HG03108 (cell line): ENCODE data around the gene BMS1.
"Not testable (repeated sequence)": the region's sequence is repeated elsewhere in the genome, so short reads cannot be mapped to it uniquely, and the experiment has no call there.

Source experiments
- ATAC-seq: cut with Tn5 transposase; IDR thresholded peaks from one replicate; pipeline ENCODE4 v1.9.1; 2021; ENCODE audit warnings: moderate library complexity; ENCODE audit not compliant: unreplicated experiment

Gene BMS1, protein sequence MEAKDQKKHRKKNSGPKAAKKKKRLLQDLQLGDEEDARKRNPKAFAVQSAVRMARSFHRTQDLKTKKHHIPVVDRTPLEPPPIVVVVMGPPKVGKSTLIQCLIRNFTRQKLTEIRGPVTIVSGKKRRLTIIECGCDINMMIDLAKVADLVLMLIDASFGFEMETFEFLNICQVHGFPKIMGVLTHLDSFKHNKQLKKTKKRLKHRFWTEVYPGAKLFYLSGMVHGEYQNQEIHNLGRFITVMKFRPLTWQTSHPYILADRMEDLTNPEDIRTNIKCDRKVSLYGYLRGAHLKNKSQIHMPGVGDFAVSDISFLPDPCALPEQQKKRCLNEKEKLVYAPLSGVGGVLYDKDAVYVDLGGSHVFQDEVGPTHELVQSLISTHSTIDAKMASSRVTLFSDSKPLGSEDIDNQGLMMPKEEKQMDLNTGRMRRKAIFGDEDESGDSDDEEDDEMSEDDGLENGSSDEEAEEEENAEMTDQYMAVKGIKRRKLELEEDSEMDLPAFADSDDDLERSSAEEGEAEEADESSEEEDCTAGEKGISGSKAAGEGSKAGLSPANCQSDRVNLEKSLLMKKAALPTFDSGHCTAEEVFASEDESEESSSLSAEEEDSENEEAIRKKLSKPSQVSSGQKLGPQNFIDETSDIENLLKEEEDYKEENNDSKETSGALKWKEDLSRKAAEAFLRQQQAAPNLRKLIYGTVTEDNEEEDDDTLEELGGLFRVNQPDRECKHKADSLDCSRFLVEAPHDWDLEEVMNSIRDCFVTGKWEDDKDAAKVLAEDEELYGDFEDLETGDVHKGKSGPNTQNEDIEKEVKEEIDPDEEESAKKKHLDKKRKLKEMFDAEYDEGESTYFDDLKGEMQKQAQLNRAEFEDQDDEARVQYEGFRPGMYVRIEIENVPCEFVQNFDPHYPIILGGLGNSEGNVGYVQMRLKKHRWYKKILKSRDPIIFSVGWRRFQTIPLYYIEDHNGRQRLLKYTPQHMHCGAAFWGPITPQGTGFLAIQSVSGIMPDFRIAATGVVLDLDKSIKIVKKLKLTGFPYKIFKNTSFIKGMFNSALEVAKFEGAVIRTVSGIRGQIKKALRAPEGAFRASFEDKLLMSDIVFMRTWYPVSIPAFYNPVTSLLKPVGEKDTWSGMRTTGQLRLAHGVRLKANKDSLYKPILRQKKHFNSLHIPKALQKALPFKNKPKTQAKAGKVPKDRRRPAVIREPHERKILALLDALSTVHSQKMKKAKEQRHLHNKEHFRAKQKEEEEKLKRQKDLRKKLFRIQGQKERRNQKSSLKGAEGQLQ

DNA sequence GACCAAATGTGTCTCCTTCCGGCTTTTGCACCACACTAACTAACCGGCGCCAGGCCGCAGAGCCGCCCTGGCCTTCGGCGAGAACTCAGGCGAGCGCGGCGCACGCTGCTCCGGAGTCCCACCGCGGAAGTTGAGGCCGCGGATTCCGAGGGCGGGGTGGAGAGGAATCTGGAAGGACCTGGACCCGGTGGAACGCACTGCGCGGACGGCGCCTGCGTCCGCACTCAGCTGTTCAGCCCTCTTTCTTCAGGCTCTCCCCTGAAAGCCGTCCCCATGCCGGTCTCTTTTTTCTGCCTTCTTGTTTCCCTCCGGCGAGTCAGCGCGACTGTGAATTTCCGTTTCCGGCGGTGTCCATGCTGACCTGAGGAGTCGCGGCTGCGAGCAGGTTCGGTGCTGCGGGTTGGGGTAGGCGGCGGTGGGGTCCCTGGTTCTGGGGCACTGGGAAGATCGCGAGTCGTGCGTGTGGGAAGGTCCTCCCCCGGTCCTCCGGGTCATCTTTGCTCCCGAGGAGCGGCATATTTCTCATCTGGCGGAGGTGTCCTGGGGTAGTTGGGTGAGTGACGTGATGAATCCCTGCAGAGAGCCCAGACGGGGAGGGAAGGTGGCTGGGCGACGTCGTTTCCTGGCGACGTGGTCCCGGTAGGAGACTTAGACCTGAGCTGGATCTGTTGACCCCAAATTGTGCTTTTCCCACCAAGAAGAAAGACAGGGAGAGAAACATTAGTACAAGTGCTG is at the start of gene BMS1:
Gene BMS1, plus strand, starts transcription at position 350 of the 735 bp plus-strand sequence. CDS start 1,600 bp downstream, outside the sequence.
- peak; percentile 97 for ATAC-seq

GRCh38 chr10:42734536-42734935 is 48.1 kb upstream of the BMS1 start:
- ATAC-seq = no peak

- no peak for ATAC-seq
Measured at GRCh38 chr10:42738679-42739078, 43.9 kb upstream of the BMS1 start.

GRCh38 chr10:42741536-42741935 is 41.1 kb upstream of the BMS1 start:
- ATAC-seq = not testable (repeated sequence)

DNA sequence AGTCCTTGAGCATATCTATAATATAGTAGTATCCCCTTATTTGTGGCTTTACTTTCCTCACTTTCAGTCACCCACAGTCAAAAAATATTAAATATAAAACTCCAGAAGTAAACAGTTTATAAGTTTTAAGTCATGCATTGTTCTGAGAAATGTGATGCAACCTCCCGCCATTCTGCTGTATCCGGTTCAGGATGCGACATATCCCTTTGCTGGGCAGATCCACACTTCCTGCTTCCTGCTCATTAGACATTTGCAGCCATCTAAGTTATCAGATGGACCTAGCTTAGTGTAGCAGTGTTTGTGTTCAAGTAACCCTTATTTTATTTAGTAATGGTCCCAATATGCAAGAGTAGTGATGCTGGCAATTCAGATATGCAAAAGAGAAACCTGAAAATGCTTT is 38.9 kb upstream of the BMS1 start:
- ATAC-seq = no peak

GRCh38 chr10:42744134-42744701 is 38.4 kb upstream of the BMS1 start:
- no peak for ATAC-seq

GRCh38 chr10:42753126-42753506 is 29.5 kb upstream of the BMS1 start:
- ATAC-seq = no peak

- no peak for ATAC-seq
Measured at GRCh38 chr10:42753507-42754154, 29.0 kb upstream of the BMS1 start.

DNA sequence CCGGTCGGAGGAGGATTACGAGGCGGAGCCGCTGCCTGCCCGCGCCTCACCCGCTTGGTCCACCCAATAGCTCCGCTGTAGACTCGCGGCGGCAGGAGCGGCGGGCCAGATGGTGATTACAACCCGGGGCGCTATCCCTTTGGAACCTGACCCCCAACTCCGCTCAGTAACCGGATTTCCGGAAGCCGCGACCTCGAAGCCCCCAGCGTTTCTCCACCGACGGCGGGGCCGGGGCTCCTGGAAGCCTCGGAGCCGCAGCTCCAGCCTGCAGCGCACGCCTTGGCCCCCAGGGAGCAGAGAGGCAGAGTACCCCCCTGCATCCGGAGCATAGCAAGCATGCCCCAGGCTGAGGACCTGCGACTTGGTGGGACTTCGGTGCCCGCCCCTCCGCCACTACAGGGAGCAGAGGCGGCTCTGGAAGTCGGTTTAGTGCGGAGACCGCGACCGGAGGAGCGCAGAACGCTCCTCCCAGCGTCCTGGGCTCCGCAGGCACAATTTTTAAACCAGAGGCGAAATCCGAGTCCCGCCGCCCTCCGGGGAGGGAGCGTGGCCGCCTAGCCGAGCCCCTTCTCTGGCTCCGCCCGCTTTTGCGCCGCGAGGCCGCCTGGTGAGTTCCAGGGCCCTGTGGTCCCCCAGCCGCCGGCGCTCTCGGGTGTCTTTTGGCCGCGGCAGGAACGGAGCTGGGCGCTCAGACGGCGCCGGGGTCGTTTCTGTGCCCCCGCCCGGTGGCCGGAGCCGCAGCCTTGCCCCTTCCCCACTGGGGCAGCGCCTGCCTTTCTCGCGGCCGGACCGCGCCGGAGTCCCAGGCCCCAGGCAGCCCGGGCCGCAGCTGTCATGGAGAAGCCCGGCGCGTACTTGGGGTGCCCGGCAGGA is 28.2 kb upstream of the BMS1 start:
- ATAC-seq = no peak

DNA sequence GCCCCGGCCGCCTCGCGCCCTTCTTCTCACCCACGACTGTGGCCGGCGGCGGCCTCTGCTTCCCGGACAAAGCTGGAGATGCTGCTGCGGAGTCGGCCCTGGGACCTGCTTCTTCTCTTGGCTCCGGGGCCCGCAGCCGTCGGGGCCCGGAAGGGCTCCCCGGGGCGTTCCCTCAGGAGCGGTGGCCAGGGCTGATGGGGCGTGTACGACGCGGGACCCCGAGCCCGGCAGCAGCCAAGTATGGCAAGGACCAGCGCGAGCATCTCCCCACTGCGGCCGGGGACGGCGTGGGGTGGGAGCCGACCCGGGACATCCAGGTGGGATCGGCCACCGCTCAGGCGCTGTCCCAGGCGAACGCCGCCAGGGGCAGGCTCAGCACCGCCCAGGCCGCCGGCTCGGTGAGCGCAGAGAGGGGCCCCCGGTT is 27.6 kb upstream of the BMS1 start:
- no peak for ATAC-seq

- no peak for ATAC-seq
Measured at GRCh38 chr10:42755556-42756093, 27.0 kb upstream of the BMS1 start.

DNA sequence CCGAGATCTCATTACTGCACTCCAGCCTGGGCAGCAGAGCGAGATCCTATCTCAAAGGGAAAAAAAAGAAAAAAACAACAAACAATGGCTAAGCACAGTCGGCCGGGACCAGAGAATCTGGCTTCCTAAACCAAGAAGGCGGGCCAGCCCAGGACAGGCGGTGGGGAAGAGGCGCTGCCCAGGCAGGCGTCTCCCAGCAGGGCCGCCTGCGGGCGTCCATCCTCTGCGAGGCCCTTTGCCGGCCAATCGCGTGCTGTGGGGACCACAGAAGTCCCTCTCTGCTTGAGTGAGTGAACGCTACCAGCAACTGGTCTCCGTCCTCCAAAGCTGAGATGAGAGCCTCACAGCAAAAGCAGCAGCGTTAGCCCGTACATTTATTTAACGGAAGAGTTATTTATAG is 14.7 kb upstream of the BMS1 start:
- no peak for ATAC-seq

GRCh38 chr10:42768581-42769152 is 13.9 kb upstream of the BMS1 start:
- no peak for ATAC-seq

GRCh38 chr10:42769173-42769572 is 13.4 kb upstream of the BMS1 start:
- ATAC-seq = no peak

- ATAC-seq = no peak
Measured at GRCh38 chr10:42769673-42770072, 12.9 kb upstream of the BMS1 start.

- no peak for ATAC-seq
Measured at GRCh38 chr10:42776681-42777080, 5.9 kb upstream of the BMS1 start.

DNA sequence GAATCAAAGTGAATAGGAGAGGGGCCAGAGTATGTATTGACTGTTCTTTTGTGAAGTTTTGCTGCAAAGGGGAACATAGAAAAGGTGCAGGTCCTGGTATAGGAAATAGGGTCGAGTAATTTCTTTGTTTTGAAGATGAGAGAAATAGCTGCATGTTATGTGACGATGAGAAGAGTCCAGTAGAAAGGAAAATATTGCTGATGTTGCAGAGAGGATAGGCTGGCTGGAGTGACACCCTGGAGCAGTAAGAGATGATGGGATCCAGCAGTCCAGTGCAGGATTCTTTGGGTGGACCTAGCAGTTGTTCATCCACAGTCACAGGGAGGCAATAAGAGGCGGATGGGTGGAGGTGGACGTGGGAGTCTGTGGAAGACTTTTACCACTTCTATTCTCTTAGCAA is 2.1 kb upstream of the BMS1 start:
- ATAC-seq = no peak

GRCh38 chr10:42781893-42782445 is 626 bp upstream of the BMS1 start:
- ATAC-seq = no peak
